NCI-H446 treated with DMSO at 0.1 percent for 48 hours (cell line): Measurements from ENCODE around the gene SAMD15.
"Not testable (repeated sequence)": the region's sequence is repeated elsewhere in the genome, so short reads cannot be mapped to it uniquely, and the experiment has no call there.

Source experiments
- DNase-seq: peaks from one replicate; lab custom pipeline; 2025; lab: John Stamatoyannopoulos, UW

The SAMD15 gene

GRCh38 chr14:77376771-77377501 is at the start of gene SAMD15, which contains the start of gene TMED8:
Gene SAMD15 (plus strand): TSS chr14:77377379. CDS start chr14:77377419, 40 bp downstream.
Gene TMED8 (minus strand): TSS chr14:77377094. CDS start chr14:77377053, 41 bp downstream.
- DNase-seq, result peak; percentile 71

GRCh38 chr14:77329872-77330271 is 47.3 kb upstream of the SAMD15 start:
- no peak for DNase-seq

GRCh38 chr14:77335576-77335975 is 41.6 kb upstream of the SAMD15 start:
- DNase-seq, result no peak

- not testable (repeated sequence) for DNase-seq
Measured at GRCh38 chr14:77337255-77337654, 39.9 kb upstream of the SAMD15 start.

GRCh38 chr14:77337880-77338279 is 39.3 kb upstream of the SAMD15 start:
- no peak for DNase-seq

GRCh38 chr14:77338302-77338701 is 38.9 kb upstream of the SAMD15 start:
- DNase-seq, result no peak

GRCh38 chr14:77339407-77339806 is 37.8 kb upstream of the SAMD15 start:
- DNase-seq, result no peak

GRCh38 chr14:77340389-77340788 is 36.8 kb upstream of the SAMD15 start:
- no peak for DNase-seq

- DNase-seq, result no peak
Measured at GRCh38 chr14:77342726-77343397, 34.3 kb upstream of the SAMD15 start.

- no peak for DNase-seq
Measured at GRCh38 chr14:77343662-77344061, 33.5 kb upstream of the SAMD15 start.

GRCh38 chr14:77344377-77344996 is 32.7 kb upstream of the SAMD15 start:
- no peak for DNase-seq

GRCh38 chr14:77346495-77346894 is 30.7 kb upstream of the SAMD15 start:
- DNase-seq, result no peak

- no peak for DNase-seq
Measured at GRCh38 chr14:77347751-77348150, 29.4 kb upstream of the SAMD15 start.

GRCh38 chr14:77353469-77354141 is 23.6 kb upstream of the SAMD15 start:
- DNase-seq, result no peak

GRCh38 chr14:77355811-77356210 is 21.4 kb upstream of the SAMD15 start:
- no peak for DNase-seq

- no peak for DNase-seq
Measured at GRCh38 chr14:77356899-77357298, 20.3 kb upstream of the SAMD15 start.

GRCh38 chr14:77359626-77360025 is 17.6 kb upstream of the SAMD15 start:
- no peak for DNase-seq

- DNase-seq, result no peak
Measured at GRCh38 chr14:77364146-77364545, 13.0 kb upstream of the SAMD15 start.

GRCh38 chr14:77369285-77369684 is 7.9 kb upstream of the SAMD15 start:
- DNase-seq, result no peak

- no peak for DNase-seq
Measured at GRCh38 chr14:77372304-77372841, 4.8 kb upstream of the SAMD15 start.

GRCh38 chr14:77375164-77375950 is 1.8 kb upstream of the SAMD15 start:
- DNase-seq, result no peak
